ENCODE data around the gene NAV2. TPM values are rescaled to one million over a fixed set of nuclear protein-coding genes. Genes with fewer than 3 reads are reported as not detected.

NAV2 gene
- polyA plus RNA-seq, 1 experiment = 5.1 TPM

DNA sequence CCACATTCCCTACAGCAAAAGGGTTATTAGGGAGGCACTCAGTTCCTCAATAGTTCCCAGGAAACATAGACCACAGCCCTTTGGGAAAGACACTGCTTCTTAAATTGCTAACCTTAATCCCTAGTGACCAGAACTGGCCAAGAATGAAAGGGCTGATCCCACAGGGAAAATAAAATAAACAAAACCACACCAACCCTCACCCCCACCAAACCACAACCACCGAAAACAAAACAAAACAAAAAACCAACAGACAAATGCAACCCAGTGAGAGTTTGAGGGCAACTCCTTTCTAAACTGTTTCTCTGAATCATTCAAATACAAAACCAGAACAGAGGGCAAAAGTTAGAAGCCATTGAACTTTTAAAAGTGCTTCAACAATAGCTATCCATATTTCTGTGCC lies 57.2 kb downstream of the NAV2 start:
- TF ChIP-seq, protein P1, sequence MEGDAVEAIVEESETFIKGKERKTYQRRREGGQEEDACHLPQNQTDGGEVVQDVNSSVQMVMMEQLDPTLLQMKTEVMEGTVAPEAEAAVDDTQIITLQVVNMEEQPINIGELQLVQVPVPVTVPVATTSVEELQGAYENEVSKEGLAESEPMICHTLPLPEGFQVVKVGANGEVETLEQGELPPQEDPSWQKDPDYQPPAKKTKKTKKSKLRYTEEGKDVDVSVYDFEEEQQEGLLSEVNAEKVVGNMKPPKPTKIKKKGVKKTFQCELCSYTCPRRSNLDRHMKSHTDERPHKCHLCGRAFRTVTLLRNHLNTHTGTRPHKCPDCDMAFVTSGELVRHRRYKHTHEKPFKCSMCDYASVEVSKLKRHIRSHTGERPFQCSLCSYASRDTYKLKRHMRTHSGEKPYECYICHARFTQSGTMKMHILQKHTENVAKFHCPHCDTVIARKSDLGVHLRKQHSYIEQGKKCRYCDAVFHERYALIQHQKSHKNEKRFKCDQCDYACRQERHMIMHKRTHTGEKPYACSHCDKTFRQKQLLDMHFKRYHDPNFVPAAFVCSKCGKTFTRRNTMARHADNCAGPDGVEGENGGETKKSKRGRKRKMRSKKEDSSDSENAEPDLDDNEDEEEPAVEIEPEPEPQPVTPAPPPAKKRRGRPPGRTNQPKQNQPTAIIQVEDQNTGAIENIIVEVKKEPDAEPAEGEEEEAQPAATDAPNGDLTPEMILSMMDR (IDR thresholded peaks at IDR 0.05; ENCODE audit: low read depth, low read length) = no peak
- H3K9me3 ChIP-seq (ENCODE audit: control insufficient read depth, insufficient read depth, low read length) = no peaks in the 10 kb centered on the region
- CTCF ChIA-PET = interaction anchor here (0.7 kb wide), 1 partner anchor 133 kb away, joined by 3 read pairs; no protein-coding TSS in a partner anchor

DNA sequence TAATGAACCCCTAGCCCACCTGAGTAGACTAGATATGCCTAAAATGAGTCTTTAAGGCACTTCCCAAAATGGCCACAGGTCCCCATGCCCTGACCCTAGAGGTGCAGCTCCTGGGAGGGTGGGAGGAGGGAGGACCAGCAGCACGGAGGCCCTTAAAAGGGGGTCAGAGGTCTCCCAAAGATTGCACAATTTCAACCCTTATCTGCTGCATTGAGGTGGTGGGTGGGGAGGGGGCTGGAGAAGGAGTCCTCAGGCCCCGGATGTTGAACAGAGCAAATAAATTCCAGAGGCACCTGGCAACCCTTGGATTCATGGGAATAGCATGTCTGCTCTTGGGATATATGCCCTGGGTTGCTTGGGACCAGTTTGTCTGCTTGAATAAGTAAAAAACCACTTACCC lies 57.6 kb downstream of the NAV2 start:
- DNase-seq (ENCODE audit: low read depth, low spot score) = no peak
- Histone ChIP-seq H3K27me3 (ENCODE audit: control insufficient read depth, insufficient read depth, low read length) (peaks cover 7% of the 10 kb centered on the region), H3K9me3 (ENCODE audit: control insufficient read depth, insufficient read depth, low read length) (no peaks in the 10 kb centered on the region), H3K27ac (ENCODE audit: low read depth, low read length) (no peak overlapping the region), H3K4me3 (ENCODE audit: low read depth, low read length) (no peak overlapping the region)
- CTCF ChIA-PET = interaction anchor here (0.7 kb wide), 1 partner anchor 133 kb away, joined by 3 read pairs; no protein-coding TSS in a partner anchor
- TF ChIP-seq, protein P1 (IDR thresholded peaks at IDR 0.05; ENCODE audit: low read depth, low read length) = no peak
- POLR2A ChIA-PET = no interaction called here

More for the DNA sequence above, 57.2 kb downstream of the NAV2 start:
- Histone ChIP-seq H3K27ac (ENCODE audit: low read depth, low read length) (no peak overlapping the region), H3K27me3 (ENCODE audit: control insufficient read depth, insufficient read depth, low read length) (peaks cover 7% of the 10 kb centered on the region), H3K4me3 (ENCODE audit: low read depth, low read length) (no peak overlapping the region)
- DNase-seq (ENCODE audit: low read depth, low spot score) = peak; percentile 15
- POLR2A ChIA-PET = no interaction called here

DNA sequence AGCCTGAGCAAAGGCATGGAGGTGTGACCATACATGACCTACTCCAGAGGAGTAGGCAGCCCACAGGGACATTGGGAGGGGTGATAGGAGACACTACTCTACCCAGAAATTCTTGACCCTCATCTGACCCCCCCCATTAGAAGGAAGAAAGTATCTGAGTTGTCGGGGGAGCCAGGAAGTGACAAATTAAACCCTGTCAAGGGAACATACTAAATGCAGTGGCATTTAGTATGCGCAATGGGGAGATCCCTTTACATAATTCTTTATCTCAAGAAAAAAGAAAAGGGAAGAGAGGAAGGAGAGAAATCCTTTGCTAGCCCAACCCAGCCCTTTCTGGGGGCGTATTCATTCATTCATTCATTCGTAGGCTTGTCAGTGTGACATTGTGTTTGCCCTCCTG lies 58.8 kb downstream of the NAV2 start:
- POLR2A ChIA-PET = no interaction called here
- Histone ChIP-seq H3K27me3 (ENCODE audit: control insufficient read depth, insufficient read depth, low read length) (peaks cover 7% of the 10 kb centered on the region), H3K4me3 (ENCODE audit: low read depth, low read length) (no peak overlapping the region), H3K9me3 (ENCODE audit: control insufficient read depth, insufficient read depth, low read length) (no peaks in the 10 kb centered on the region), H3K27ac (ENCODE audit: low read depth, low read length) (no peak overlapping the region)
- DNase-seq (ENCODE audit: low read depth, low spot score) = no peak
- CTCF ChIA-PET = no interaction called here
- TF ChIP-seq, protein P1 (IDR thresholded peaks at IDR 0.05; ENCODE audit: low read depth, low read length) = no peak

DNA sequence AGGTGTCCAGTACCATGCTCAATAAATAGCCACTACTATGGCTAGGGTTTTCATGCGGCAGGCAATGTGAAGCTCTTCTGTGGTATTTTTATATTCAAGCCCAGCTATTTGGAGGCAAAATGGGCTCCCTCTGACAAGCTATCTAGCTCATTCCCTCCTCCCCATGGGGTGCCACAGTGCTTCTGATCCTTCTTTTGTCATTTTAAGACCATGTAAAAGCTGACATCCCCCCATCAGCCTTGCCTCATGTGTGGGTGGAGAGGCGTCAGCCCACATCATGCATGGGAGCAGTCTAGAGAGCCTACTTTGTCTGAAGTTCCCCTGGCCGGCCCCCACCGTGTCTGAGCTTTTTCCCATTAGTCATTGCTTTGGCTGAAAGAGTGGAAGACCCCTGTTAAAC lies 59.8 kb downstream of the NAV2 start:
- Histone ChIP-seq H3K4me3 (ENCODE audit: low read depth, low read length) (no peak overlapping the region), H3K9me3 (ENCODE audit: control insufficient read depth, insufficient read depth, low read length) (no peaks in the 10 kb centered on the region), H3K27ac (ENCODE audit: low read depth, low read length) (no peak overlapping the region), H3K27me3 (ENCODE audit: control insufficient read depth, insufficient read depth, low read length) (peaks cover 7% of the 10 kb centered on the region)
- POLR2A ChIA-PET = interaction anchor here (0.5 kb wide), 1 partner anchor 11 kb away, joined by 3 read pairs; no protein-coding TSS in a partner anchor
- TF ChIP-seq, protein P1 (IDR thresholded peaks at IDR 0.05; ENCODE audit: low read depth, low read length) = no peak
- CTCF ChIA-PET = interaction anchor here (0.7 kb wide), 1 partner anchor 30 kb away, joined by 3 read pairs; no protein-coding TSS in a partner anchor
- DNase-seq (ENCODE audit: low read depth, low spot score) = no peak

DNA sequence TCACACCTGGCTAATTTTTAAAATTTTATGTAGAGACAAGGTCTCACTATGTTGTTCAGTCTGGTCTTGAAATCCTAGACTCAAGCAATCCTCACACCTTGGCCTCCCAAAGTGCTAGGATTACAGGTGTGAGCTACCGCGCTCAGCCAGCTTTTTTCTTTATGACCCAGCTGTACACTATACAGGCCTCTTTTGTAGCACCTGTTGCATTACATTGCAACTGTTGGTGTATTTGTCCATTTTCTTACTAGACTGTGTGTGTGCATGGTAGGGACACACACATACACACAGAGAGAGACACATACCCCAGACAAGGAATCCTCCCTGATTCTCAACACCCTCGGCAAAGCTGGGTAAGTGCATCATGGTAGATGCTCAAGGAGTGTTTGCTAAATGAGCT lies 61.7 kb downstream of the NAV2 start:
- Histone ChIP-seq H3K9me3 (ENCODE audit: control insufficient read depth, insufficient read depth, low read length) (no peaks in the 10 kb centered on the region), H3K27me3 (ENCODE audit: control insufficient read depth, insufficient read depth, low read length) (peaks cover 3% of the 10 kb centered on the region), H3K4me3 (ENCODE audit: low read depth, low read length) (no peak overlapping the region), H3K27ac (ENCODE audit: low read depth, low read length) (no peak overlapping the region)
- TF ChIP-seq, protein P1 (IDR thresholded peaks at IDR 0.05; ENCODE audit: low read depth, low read length) = no peak
- CTCF ChIA-PET = interaction anchor here (1.0 to 1.2 kb wide), 2 partner anchors 28 to 32 kb away, joined by 4 to 7 read pairs; no protein-coding TSS in a partner anchor
- no peak for DNase-seq (ENCODE audit: low read depth, low spot score)
- POLR2A ChIA-PET = no interaction called here
